Measurements from ENCODE around the gene MYO3B. TPM values are rescaled to one million over a fixed set of nuclear protein-coding genes. Genes with fewer than 3 reads are reported as not detected.

Gene MYO3B
- total RNA-seq, 1 experiment from 2014 or later: 0.50 TPM

DNA sequence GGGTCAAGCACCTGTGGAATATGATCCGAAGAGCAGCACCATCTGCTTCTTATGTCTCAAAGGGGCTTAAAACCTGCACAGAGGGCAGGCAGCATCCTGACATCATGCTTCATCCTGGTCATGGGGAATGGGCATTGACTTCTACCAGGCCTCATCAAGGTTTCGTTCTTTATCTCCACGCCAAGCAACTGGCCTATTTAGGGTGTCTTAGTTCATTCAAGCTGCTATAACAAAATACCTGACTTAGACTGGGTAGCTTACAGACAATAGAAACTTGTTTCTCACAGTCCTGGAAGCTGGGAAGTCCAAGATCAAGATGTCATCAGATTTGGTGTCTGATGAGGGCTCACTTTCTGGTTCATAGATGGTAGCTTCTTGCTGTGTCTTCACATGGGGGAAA, 69.4 kb downstream of the MYO3B start (continued):
- TF ChIP-seq, protein P1, sequence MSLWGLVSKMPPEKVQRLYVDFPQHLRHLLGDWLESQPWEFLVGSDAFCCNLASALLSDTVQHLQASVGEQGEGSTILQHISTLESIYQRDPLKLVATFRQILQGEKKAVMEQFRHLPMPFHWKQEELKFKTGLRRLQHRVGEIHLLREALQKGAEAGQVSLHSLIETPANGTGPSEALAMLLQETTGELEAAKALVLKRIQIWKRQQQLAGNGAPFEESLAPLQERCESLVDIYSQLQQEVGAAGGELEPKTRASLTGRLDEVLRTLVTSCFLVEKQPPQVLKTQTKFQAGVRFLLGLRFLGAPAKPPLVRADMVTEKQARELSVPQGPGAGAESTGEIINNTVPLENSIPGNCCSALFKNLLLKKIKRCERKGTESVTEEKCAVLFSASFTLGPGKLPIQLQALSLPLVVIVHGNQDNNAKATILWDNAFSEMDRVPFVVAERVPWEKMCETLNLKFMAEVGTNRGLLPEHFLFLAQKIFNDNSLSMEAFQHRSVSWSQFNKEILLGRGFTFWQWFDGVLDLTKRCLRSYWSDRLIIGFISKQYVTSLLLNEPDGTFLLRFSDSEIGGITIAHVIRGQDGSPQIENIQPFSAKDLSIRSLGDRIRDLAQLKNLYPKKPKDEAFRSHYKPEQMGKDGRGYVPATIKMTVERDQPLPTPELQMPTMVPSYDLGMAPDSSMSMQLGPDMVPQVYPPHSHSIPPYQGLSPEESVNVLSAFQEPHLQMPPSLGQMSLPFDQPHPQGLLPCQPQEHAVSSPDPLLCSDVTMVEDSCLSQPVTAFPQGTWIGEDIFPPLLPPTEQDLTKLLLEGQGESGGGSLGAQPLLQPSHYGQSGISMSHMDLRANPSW (CRISPR knock-in tag; conservative IDR thresholded peaks at IDR 0.05; ENCODE audit: low read depth): no peak
- no peak for TF ChIP-seq ZNF232 (CRISPR knock-in tag; IDR thresholded peaks at IDR 0.05)
- TF ChIP-seq, protein P2, sequence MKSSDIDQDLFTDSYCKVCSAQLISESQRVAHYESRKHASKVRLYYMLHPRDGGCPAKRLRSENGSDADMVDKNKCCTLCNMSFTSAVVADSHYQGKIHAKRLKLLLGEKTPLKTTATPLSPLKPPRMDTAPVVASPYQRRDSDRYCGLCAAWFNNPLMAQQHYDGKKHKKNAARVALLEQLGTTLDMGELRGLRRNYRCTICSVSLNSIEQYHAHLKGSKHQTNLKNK (CRISPR knock-in tag; IDR thresholded peaks at IDR 0.05): no peak
- TF ChIP-seq, protein P3, sequence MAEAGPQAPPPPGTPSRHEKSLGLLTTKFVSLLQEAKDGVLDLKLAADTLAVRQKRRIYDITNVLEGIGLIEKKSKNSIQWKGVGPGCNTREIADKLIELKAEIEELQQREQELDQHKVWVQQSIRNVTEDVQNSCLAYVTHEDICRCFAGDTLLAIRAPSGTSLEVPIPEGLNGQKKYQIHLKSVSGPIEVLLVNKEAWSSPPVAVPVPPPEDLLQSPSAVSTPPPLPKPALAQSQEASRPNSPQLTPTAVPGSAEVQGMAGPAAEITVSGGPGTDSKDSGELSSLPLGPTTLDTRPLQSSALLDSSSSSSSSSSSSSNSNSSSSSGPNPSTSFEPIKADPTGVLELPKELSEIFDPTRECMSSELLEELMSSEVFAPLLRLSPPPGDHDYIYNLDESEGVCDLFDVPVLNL (CRISPR knock-in tag; IDR thresholded peaks at IDR 0.05; ENCODE audit: borderline replicate concordance, low read depth): no peak
- TF ChIP-seq ATF1 (CRISPR knock-in tag; IDR thresholded peaks at IDR 0.05): no peak
- TF ChIP-seq NR1H2 (CRISPR knock-in tag; IDR thresholded peaks at IDR 0.05): no peak
- TF ChIP-seq GABPB1 (CRISPR knock-in tag; IDR thresholded peaks at IDR 0.05): no peak
- TF ChIP-seq GTF2I (CRISPR knock-in tag; conservative IDR thresholded peaks at IDR 0.05): no peak
- TF ChIP-seq SOX15 (CRISPR knock-in tag; IDR thresholded peaks at IDR 0.05): no peak
- no peak for TF ChIP-seq RORB (CRISPR knock-in tag; IDR thresholded peaks at IDR 0.05)

DNA sequence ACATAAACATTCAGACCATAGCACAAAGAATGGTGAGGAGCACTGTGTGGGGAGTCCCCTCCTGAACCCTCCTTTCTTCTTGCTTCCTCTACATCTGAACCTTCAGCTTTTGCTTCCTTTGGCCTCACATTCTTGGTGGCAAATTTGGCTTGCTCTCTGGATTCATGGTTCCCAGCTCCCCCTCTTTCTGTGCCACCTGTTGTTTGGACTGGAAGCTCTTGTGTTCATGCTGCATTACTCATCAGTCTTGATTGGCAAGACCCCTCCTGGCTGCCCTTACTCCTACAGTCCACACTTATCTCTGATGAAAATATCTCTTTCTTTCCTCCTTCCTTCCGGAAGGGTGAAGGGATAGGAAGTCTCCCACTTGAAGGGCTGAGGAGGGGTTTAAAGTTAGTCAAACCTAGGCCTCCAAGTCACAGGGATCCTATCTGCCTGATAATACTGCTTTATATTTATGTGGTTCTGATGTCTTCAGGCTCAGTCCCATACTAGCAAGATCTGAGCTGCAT, 70.0 kb downstream of the MYO3B start:
- peaks cover 27% of the 10 kb centered on the region for H3K9me3 Mint-ChIP-seq
- ChIA-PET CTCF (no interaction called here), POLR2A (no interaction called here)
- DNase-seq (ENCODE audit: low spot score): no peak
- no peaks in the 10 kb centered on the region for H3K4me1 Mint-ChIP-seq
- H3K36me3 Mint-ChIP-seq: no peaks in the 10 kb centered on the region
- H3K27me3 Mint-ChIP-seq (ENCODE audit: low read depth): no peaks in the 10 kb centered on the region; the same call in 1 of the 2 replicates
- TF ChIP-seq, protein P1 (CRISPR knock-in tag; conservative IDR thresholded peaks at IDR 0.05; ENCODE audit: low read depth): no peak
- TF ChIP-seq, protein P4, sequence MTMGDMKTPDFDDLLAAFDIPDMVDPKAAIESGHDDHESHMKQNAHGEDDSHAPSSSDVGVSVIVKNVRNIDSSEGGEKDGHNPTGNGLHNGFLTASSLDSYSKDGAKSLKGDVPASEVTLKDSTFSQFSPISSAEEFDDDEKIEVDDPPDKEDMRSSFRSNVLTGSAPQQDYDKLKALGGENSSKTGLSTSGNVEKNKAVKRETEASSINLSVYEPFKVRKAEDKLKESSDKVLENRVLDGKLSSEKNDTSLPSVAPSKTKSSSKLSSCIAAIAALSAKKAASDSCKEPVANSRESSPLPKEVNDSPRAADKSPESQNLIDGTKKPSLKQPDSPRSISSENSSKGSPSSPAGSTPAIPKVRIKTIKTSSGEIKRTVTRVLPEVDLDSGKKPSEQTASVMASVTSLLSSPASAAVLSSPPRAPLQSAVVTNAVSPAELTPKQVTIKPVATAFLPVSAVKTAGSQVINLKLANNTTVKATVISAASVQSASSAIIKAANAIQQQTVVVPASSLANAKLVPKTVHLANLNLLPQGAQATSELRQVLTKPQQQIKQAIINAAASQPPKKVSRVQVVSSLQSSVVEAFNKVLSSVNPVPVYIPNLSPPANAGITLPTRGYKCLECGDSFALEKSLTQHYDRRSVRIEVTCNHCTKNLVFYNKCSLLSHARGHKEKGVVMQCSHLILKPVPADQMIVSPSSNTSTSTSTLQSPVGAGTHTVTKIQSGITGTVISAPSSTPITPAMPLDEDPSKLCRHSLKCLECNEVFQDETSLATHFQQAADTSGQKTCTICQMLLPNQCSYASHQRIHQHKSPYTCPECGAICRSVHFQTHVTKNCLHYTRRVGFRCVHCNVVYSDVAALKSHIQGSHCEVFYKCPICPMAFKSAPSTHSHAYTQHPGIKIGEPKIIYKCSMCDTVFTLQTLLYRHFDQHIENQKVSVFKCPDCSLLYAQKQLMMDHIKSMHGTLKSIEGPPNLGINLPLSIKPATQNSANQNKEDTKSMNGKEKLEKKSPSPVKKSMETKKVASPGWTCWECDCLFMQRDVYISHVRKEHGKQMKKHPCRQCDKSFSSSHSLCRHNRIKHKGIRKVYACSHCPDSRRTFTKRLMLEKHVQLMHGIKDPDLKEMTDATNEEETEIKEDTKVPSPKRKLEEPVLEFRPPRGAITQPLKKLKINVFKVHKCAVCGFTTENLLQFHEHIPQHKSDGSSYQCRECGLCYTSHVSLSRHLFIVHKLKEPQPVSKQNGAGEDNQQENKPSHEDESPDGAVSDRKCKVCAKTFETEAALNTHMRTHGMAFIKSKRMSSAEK (CRISPR knock-in tag; IDR thresholded peaks at IDR 0.05; ENCODE audit: borderline replicate concordance): no peak
- TF ChIP-seq, protein P5, sequence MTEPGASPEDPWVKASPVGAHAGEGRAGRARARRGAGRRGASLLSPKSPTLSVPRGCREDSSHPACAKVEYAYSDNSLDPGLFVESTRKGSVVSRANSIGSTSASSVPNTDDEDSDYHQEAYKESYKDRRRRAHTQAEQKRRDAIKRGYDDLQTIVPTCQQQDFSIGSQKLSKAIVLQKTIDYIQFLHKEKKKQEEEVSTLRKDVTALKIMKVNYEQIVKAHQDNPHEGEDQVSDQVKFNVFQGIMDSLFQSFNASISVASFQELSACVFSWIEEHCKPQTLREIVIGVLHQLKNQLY (CRISPR knock-in tag; IDR thresholded peaks at IDR 0.05): no peak
- TF ChIP-seq ZNF138 (CRISPR knock-in tag; conservative IDR thresholded peaks at IDR 0.05) (no peak), GABPB1 (CRISPR knock-in tag; IDR thresholded peaks at IDR 0.05) (no peak), HMGA2 (CRISPR knock-in tag; IDR thresholded peaks at IDR 0.05) (no peak), ZBTB21 (CRISPR knock-in tag; IDR thresholded peaks at IDR 0.05; ENCODE audit: borderline replicate concordance) (no peak), ZNF263 (CRISPR knock-in tag; IDR thresholded peaks at IDR 0.05; ENCODE audit: low read depth) (no peak), EMX1 (CRISPR knock-in tag; IDR thresholded peaks at IDR 0.05) (no peak), IRF2 (CRISPR knock-in tag; IDR thresholded peaks at IDR 0.05; ENCODE audit: borderline replicate concordance, low read depth) (no peak), ZNF671 (CRISPR knock-in tag; IDR thresholded peaks at IDR 0.05) (no peak)
- TF ChIP-seq, protein P6, sequence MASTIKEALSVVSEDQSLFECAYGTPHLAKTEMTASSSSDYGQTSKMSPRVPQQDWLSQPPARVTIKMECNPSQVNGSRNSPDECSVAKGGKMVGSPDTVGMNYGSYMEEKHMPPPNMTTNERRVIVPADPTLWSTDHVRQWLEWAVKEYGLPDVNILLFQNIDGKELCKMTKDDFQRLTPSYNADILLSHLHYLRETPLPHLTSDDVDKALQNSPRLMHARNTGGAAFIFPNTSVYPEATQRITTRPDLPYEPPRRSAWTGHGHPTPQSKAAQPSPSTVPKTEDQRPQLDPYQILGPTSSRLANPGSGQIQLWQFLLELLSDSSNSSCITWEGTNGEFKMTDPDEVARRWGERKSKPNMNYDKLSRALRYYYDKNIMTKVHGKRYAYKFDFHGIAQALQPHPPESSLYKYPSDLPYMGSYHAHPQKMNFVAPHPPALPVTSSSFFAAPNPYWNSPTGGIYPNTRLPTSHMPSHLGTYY (CRISPR knock-in tag; IDR thresholded peaks at IDR 0.05): no peak
- TF ChIP-seq, protein P7, sequence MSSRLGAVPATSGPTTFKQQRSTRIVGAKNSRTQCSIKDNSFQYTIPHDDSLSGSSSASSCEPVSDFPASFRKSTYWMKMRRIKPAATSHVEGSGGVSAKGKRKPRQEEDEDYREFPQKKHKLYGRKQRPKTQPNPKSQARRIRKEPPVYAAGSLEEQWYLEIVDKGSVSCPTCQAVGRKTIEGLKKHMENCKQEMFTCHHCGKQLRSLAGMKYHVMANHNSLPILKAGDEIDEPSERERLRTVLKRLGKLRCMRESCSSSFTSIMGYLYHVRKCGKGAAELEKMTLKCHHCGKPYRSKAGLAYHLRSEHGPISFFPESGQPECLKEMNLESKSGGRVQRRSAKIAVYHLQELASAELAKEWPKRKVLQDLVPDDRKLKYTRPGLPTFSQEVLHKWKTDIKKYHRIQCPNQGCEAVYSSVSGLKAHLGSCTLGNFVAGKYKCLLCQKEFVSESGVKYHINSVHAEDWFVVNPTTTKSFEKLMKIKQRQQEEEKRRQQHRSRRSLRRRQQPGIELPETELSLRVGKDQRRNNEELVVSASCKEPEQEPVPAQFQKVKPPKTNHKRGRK (CRISPR knock-in tag; IDR thresholded peaks at IDR 0.05; ENCODE audit: borderline replicate concordance): no peak
- no peak overlapping the region for H3K4me3 Mint-ChIP-seq
- no peak for ATAC-seq
- no peak overlapping the region for H3K27ac Mint-ChIP-seq

Data from WTC11 (cell line).